Measurements from ENCODE around the gene AVL9. TPM values are rescaled to one million over a fixed set of nuclear protein-coding genes. Genes with fewer than 3 reads are reported as not detected.

Gene AVL9
- total RNA-seq, 1 experiment from 2014 or later = 36.1 TPM

- H3K27me3 ChIP-seq (replicated peaks; ENCODE audit: insufficient read depth, low read depth, low read length, poor library complexity) = no peaks in the 10 kb centered on the region
- peaks cover 11% of the 10 kb centered on the region for H3K4me1 ChIP-seq (ENCODE audit: insufficient read depth, low read length, poor library complexity, severe bottlenecking)
- intact Hi-C loops (cut with micrococcal nuclease; ENCODE audit: unreplicated experiment) = no loop called here
- POLR2A ChIA-PET (ENCODE audit: low non-redundant PET) = no interaction called here
- no peak for DNase-seq (ENCODE audit: low spot score)
- H3K9me3 ChIP-seq (ENCODE audit: low read depth, low read length, poor library complexity, severe bottlenecking) = no peaks in the 10 kb centered on the region
- H3K4me3 ChIP-seq (ENCODE audit: low read depth, low read length, poor library complexity, severe bottlenecking) = no peak overlapping the region
- no peaks in the 10 kb centered on the region for H3K36me3 ChIP-seq (ENCODE audit: insufficient read depth, low read length, poor library complexity, severe bottlenecking)
- no peak overlapping the region for H3K27ac ChIP-seq (ENCODE audit: low read depth, low read length, poor library complexity, severe bottlenecking)
- no peak for TF ChIP-seq EZH2 (IDR thresholded peaks at IDR 0.05; ENCODE audit: borderline replicate concordance, low read depth, low read length, poor library complexity, severe bottlenecking)
- TF ChIP-seq, protein P1, sequence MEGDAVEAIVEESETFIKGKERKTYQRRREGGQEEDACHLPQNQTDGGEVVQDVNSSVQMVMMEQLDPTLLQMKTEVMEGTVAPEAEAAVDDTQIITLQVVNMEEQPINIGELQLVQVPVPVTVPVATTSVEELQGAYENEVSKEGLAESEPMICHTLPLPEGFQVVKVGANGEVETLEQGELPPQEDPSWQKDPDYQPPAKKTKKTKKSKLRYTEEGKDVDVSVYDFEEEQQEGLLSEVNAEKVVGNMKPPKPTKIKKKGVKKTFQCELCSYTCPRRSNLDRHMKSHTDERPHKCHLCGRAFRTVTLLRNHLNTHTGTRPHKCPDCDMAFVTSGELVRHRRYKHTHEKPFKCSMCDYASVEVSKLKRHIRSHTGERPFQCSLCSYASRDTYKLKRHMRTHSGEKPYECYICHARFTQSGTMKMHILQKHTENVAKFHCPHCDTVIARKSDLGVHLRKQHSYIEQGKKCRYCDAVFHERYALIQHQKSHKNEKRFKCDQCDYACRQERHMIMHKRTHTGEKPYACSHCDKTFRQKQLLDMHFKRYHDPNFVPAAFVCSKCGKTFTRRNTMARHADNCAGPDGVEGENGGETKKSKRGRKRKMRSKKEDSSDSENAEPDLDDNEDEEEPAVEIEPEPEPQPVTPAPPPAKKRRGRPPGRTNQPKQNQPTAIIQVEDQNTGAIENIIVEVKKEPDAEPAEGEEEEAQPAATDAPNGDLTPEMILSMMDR (conservative IDR thresholded peaks at IDR 0.05; ENCODE audit: low read depth, low read length) = no peak
- no TSS peak for BruUV-seq (replicated peaks)
- CTCF ChIA-PET = no interaction called here
These were observed 39.9 kb downstream of the AVL9 start for GRCh38 chr7:32535162-32535702.

GRCh38 chr7:32536016-32536415 lies 40.7 kb downstream of the AVL9 start:
- ChIA-PET CTCF (no interaction called here), POLR2A (ENCODE audit: low non-redundant PET) (no interaction called here)
- no peak for TF ChIP-seq EZH2 (IDR thresholded peaks at IDR 0.05; ENCODE audit: borderline replicate concordance, low read depth, low read length, poor library complexity, severe bottlenecking)
- TF ChIP-seq, protein P1 (conservative IDR thresholded peaks at IDR 0.05; ENCODE audit: low read depth, low read length) = no peak
- no peaks in the 10 kb centered on the region for H3K27me3 ChIP-seq (replicated peaks; ENCODE audit: insufficient read depth, low read depth, low read length, poor library complexity)
- H3K4me1 ChIP-seq (ENCODE audit: insufficient read depth, low read length, poor library complexity, severe bottlenecking) = peaks cover 11% of the 10 kb centered on the region
- intact Hi-C loops (cut with micrococcal nuclease; ENCODE audit: unreplicated experiment) = no loop called here
- no TSS peak for BruUV-seq (replicated peaks)
- H3K27ac ChIP-seq (ENCODE audit: low read depth, low read length, poor library complexity, severe bottlenecking) = no peak overlapping the region
- no peaks in the 10 kb centered on the region for H3K9me3 ChIP-seq (ENCODE audit: low read depth, low read length, poor library complexity, severe bottlenecking)
- DNase-seq (ENCODE audit: low spot score) = no peak
- H3K36me3 ChIP-seq (ENCODE audit: insufficient read depth, low read length, poor library complexity, severe bottlenecking) = no peaks in the 10 kb centered on the region
- no peak overlapping the region for H3K4me3 ChIP-seq (ENCODE audit: low read depth, low read length, poor library complexity, severe bottlenecking)

GRCh38 chr7:32536585-32536984 lies 41.3 kb downstream of the AVL9 start:
- TF ChIP-seq, protein P1 (conservative IDR thresholded peaks at IDR 0.05; ENCODE audit: low read depth, low read length) = no peak
- no peak for TF ChIP-seq EZH2 (IDR thresholded peaks at IDR 0.05; ENCODE audit: borderline replicate concordance, low read depth, low read length, poor library complexity, severe bottlenecking)
- H3K4me3 ChIP-seq (ENCODE audit: low read depth, low read length, poor library complexity, severe bottlenecking) = no peak overlapping the region
- no peaks in the 10 kb centered on the region for H3K9me3 ChIP-seq (ENCODE audit: low read depth, low read length, poor library complexity, severe bottlenecking)
- CTCF ChIA-PET = no interaction called here
- no peak overlapping the region for H3K27ac ChIP-seq (ENCODE audit: low read depth, low read length, poor library complexity, severe bottlenecking)
- no peaks in the 10 kb centered on the region for H3K36me3 ChIP-seq (ENCODE audit: insufficient read depth, low read length, poor library complexity, severe bottlenecking)
- intact Hi-C loops (cut with micrococcal nuclease; ENCODE audit: unreplicated experiment) = no loop called here
- peaks cover 11% of the 10 kb centered on the region for H3K4me1 ChIP-seq (ENCODE audit: insufficient read depth, low read length, poor library complexity, severe bottlenecking)
- H3K27me3 ChIP-seq (replicated peaks; ENCODE audit: insufficient read depth, low read depth, low read length, poor library complexity) = no peaks in the 10 kb centered on the region
- no TSS peak for BruUV-seq (replicated peaks)
- DNase-seq (ENCODE audit: low spot score) = peak; percentile 17
- POLR2A ChIA-PET (ENCODE audit: low non-redundant PET) = no interaction called here
